T-helper 22 cell (primary cell): ENCODE data around the gene ETV6.

Experiments used
- DNase-seq: peaks from one replicate; pipeline ENCODE4 v3.0.0-alpha.2; 2020; ENCODE audit warnings: low read depth

The ETV6 gene

GRCh38 chr12:11922361-11922760, 272.9 kb downstream of the ETV6 start:
- no peak for DNase-seq

DNA sequence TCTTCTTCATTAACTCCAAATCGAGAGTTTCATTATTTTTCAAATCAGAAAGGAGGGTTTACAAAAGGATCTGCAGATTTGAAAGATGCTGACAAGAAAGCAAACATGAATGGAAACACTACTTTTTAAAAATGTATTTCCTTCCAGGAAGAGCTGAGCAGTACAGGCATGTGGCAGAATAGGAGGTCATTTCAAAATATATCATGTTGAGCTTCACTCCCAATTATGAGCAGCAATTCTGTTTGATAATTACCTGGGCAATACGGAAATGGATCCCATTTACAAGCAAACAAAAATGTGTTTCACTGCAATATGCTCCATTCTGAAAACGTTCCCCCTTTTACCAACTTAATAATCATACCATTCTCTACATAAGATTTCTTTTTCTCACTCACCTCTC, 273.6 kb downstream of the ETV6 start:
- DNase-seq = no peak

GRCh38 chr12:11927286-11927935, 277.9 kb downstream of the ETV6 start:
- DNase-seq = no peak

DNA sequence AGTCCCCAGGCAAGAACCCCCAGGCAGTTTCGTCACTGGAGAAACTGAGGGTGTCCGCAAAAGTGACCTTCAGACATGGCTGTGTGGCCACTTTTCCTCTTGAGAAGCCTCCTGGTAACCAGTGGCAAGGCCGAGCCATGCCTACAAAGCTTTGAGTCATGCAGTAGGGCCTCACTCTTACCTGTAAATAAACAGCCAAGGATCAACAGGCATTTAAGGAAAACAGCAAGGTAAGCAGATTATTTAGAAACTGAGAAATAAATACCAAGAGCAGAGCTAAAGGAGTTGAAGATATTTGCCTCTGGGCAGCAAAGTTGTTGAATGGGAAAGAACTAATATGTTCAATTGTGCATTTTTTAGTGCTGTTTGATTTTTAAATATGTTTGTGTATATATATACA, 280.2 kb downstream of the ETV6 start:
- no peak for DNase-seq

DNA sequence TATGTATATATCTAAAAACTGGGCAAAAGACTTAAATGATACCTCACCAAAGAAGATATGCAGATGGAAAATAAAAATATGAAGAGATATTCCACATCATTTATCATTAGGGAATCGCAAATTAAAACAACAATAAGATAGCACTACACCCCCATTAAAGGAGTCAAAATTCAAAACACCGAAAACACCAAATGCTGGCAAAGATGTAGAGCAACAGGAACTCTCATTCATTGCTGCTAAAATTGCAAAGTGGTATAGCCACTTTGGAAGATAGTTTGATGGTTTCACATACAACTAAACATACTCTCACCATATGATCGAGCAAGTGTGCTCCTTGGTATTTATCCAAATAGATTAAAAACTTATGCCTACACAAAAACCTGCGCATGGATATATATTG, 289.7 kb downstream of the ETV6 start:
- DNase-seq = no peak

DNA sequence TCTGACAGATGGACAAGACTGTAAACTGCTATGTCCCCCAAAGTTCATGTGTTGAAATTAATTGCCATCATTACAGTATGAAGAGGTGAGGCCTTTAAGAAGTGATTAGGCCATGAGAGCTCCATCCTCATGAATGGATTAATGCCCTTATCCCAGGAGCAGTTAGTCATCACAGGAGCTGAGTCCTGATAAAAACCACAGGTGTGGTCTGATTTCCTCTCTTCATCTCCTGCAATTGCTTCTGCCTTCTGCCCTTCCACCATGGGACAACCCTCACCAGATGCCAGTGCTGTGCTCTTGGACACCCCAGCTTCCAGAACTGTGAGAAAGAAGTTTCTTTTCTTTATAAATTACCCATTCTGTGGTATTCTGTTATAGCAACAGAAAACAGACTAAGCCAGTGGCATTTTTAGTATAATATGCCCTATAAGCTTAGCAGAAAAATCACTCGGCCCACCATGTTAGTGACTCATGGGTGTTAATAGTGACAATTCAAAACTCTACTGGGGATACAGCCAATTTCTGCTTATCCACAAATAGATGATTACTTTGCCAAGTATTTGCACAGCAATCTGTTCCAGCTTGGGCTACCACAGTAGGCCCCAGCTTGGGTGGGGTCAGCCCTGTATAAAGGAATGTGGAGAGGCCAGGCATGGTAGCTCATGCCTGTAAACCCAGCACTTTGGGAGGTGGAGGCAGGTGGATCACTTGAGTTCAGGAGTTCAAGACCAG, 292.3 kb downstream of the ETV6 start:
- DNase-seq = no peak

DNA sequence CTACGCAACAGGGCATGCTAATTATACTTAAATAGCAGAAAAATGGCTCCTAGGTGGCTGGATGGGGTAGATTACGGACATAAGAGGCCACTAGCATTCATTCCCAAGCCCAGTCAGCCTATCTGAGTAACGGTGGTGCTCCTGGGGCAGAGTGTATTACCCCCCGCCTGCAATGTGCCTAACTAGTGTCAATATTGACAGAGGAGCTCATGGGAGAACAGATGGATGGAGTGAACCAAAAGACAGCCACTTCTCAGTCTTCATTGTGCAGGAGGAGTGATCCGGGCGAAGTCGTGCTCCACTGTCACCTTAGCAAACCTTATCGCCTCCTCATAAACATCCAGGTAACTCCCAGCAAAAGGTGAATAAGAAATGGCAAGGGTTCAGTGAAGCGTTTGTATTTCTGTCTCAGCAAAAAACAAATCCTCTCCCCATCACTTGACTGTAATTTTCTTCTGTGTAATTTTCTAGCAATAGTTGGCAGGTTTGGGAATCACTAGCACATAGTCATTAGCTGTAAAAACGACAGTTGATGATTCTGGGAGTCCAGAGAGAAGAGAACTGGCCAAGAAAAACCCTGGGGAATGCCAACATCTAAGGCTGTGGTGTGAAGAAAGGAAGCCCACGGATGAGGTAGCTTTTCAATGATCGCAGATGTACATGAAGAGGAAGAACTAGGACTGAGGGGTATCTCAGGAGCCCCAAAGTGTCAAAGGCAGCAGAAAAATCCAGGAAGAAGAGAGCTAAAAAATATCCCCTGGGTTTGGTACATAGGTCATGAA, 294.6 kb downstream of the ETV6 start:
- no peak for DNase-seq
